Measurements from ENCODE around the gene HSPA1B. TPM values are rescaled to one million over a fixed set of nuclear protein-coding genes. Genes with fewer than 3 reads are reported as not detected.

The HSPA1B gene
- total RNA-seq, 1 donor from 2014 or later = 122 TPM

- no peaks in the 10 kb centered on the region for H3K9me3 ChIP-seq
- DNase-seq (no peak), ATAC-seq (no peak)
- peaks cover 48% of the 10 kb centered on the region for H3K36me3 ChIP-seq
- H3K27ac ChIP-seq = no peak overlapping the region
- H3K4me1 ChIP-seq = peaks cover 17% of the 10 kb centered on the region
- H3K4me3 ChIP-seq = no peak overlapping the region
- TF ChIP-seq CTCF (IDR thresholded peaks at IDR 0.05) = no peak
- no peaks in the 10 kb centered on the region for H3K27me3 ChIP-seq (ENCODE audit: low read depth)
- intact Hi-C loops (cut with DNase I) = no loop called here
Observed at GRCh38 chr6:31858707-31859106, 31.2 kb downstream of the HSPA1B start.

- no peaks in the 10 kb centered on the region for H3K27me3 ChIP-seq (ENCODE audit: low read depth)
- no peak for ATAC-seq
- peaks cover 48% of the 10 kb centered on the region for H3K36me3 ChIP-seq
- H3K27ac ChIP-seq = no peak overlapping the region
- H3K4me3 ChIP-seq = no peak overlapping the region
- peaks cover 25% of the 10 kb centered on the region for H3K4me1 ChIP-seq
- DNase-seq = no peak
- H3K9me3 ChIP-seq = no peaks in the 10 kb centered on the region
- intact Hi-C loops (cut with DNase I) = no loop called here
- no peak for TF ChIP-seq CTCF (IDR thresholded peaks at IDR 0.05)
Observed at GRCh38 chr6:31859923-31860322, 32.4 kb downstream of the HSPA1B start.

DNA sequence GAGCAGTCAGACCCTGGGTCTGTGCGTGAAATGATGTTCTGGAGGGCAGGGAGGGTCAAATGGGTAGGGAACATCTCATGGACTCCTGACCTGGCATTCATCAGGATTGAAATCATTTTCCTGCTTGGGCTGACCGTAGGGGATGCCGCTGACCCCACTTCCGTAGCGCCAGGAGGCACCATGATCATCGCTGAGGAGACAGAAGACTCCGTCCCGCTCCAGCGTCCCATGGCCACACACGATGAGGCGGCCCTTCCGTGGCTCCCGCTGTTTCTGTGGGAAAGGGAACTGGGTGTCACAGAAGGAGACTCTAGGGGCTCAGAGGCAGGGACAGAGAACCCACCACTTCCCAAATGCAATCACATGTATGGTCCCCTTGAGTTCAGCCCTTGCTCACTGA is 32.8 kb downstream of the HSPA1B start:
- no peak for DNase-seq
- intact Hi-C loops (cut with DNase I) = no loop called here
- TF ChIP-seq CTCF (IDR thresholded peaks at IDR 0.05) = no peak
- Histone ChIP-seq H3K36me3 (peaks cover 48% of the 10 kb centered on the region), H3K4me1 (peaks cover 25% of the 10 kb centered on the region), H3K27ac (no peak overlapping the region), H3K9me3 (no peaks in the 10 kb centered on the region), H3K27me3 (ENCODE audit: low read depth) (no peaks in the 10 kb centered on the region), H3K4me3 (no peak overlapping the region)
- ATAC-seq = no peak

GRCh38 chr6:31861150-31861549 is 33.6 kb downstream of the HSPA1B start:
- no peaks in the 10 kb centered on the region for H3K9me3 ChIP-seq
- intact Hi-C loops (cut with DNase I) = no loop called here
- no peak overlapping the region for H3K27ac ChIP-seq
- no peak for ATAC-seq
- H3K27me3 ChIP-seq (ENCODE audit: low read depth) = no peaks in the 10 kb centered on the region
- TF ChIP-seq CTCF (IDR thresholded peaks at IDR 0.05) = no peak
- H3K4me3 ChIP-seq = no peak overlapping the region
- no peak for DNase-seq
- H3K4me1 ChIP-seq = peaks cover 25% of the 10 kb centered on the region
- peaks cover 48% of the 10 kb centered on the region for H3K36me3 ChIP-seq

DNA sequence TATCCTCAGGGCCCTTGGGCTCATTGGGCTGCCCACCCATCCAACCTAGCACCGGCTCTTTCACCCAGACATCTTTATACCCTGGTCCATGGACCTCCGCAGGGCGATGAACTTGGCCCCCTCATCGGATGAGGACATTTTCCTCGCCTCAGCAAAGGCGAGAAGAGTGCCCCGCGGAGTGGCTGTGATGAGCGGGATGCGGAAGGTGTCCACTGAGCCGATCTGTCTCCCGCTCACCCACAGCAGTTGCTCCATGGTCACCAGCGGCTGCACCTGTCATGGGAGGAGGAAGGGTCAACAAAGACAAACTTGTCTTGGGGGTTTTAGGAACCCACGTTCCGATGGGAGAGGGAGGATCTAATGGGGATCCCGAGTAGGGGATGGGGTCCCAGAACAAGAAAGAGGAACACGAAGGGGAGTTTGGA is 34.4 kb downstream of the HSPA1B start:
- Histone ChIP-seq H3K4me3 (peak overlapping the region; percentile 84), H3K9me3 (no peaks in the 10 kb centered on the region), H3K27ac (peak overlapping the region; percentile 86), H3K4me1 (peaks cover 25% of the 10 kb centered on the region), H3K27me3 (ENCODE audit: low read depth) (no peaks in the 10 kb centered on the region), H3K36me3 (peaks cover 44% of the 10 kb centered on the region)
- TF ChIP-seq CTCF (IDR thresholded peaks at IDR 0.05) = no peak
- intact Hi-C loops (cut with DNase I) = no loop called here
- DNase-seq (no peak), ATAC-seq (no peak)

Data from lower lobe of right lung (tissue), 2 donors.